CD8-positive, alpha-beta memory T cell (primary cell): Measurements from ENCODE around the gene POLA2. TPM values are rescaled to one million over a fixed set of nuclear protein-coding genes. Genes with fewer than 3 reads are reported as not detected.

Source experiments
- CTCF ChIA-PET: fragments of 350-600 bp; sonication (Branson Sonifier 250); formaldehyde crosslinking; loops from one replicate; lab custom pipeline; 2021; ENCODE audit warnings: antibody characterized with exemption; lab: Charles Lee
- POLR2A ChIA-PET: fragments of 350-600 bp; sonication (Branson Sonifier 250); formaldehyde crosslinking; loops from one replicate; lab custom pipeline; 2021; ENCODE audit warnings: antibody characterized with exemption; lab: Charles Lee
- DNase-seq, 5 donors: peaks; one replicate each; pipeline versions ENCODE4 v3.0.0 to v3.0.0-alpha.2; 2020 to 2022; ENCODE audit warnings: mixed read lengths in 1 of 5
- H3K27ac ChIP-seq: one replicate; pipeline ENCODE4 v1.7.0; 2013; ENCODE audit warnings: low read depth, mild to moderate bottlenecking, low read length, moderate library complexity
- H3K27me3 ChIP-seq: 2 replicates; pipeline ENCODE4 v1.7.0; 2013; ENCODE audit warnings: low read length, mild to moderate bottlenecking; ENCODE audit not compliant: insufficient read depth, poor library complexity, severe bottlenecking
- H3K36me3 ChIP-seq: 2 replicates; pipeline ENCODE4 v1.7.0; 2013; ENCODE audit warnings: mild to moderate bottlenecking, low read length, moderate library complexity; ENCODE audit not compliant: insufficient read depth
- H3K4me1 ChIP-seq: 2 replicates; pipeline ENCODE4 v1.7.0; 2013; ENCODE audit warnings: mild to moderate bottlenecking, low read length, moderate library complexity; ENCODE audit not compliant: insufficient read depth
- H3K4me3 ChIP-seq: 2 replicates; pipeline ENCODE4 v1.7.0; 2013; ENCODE audit warnings: mild to moderate bottlenecking, low read length
- H3K9me3 ChIP-seq: 2 replicates; pipeline ENCODE4 v1.7.0; 2013; ENCODE audit warnings: mild to moderate bottlenecking, low read length
- H3K27ac Mint-ChIP-seq, 8 donors: one replicate each; pipeline ENCODE4 v1.8.0; 2020 to 2021; ENCODE audit warnings: mixed read lengths in 8 of 8, mild to moderate bottlenecking in 6 of 8, inconsistent platforms in 3 of 8, moderate library complexity in 3 of 8
- H3K27me3 Mint-ChIP-seq, 2 donors: one replicate each; pipeline ENCODE4 v1.8.0; 2020 to 2021; ENCODE audit warnings: mixed read lengths in 2 of 2, mild to moderate bottlenecking in 1 of 2, moderate library complexity in 1 of 2
- H3K36me3 Mint-ChIP-seq, 3 donors: one replicate each; pipeline ENCODE4 v1.8.0; 2020 to 2021; ENCODE audit warnings: mixed read lengths in 3 of 3, inconsistent platforms in 1 of 3, mild to moderate bottlenecking in 1 of 3
- H3K4me1 Mint-ChIP-seq, 3 donors: one replicate each; pipeline ENCODE4 v1.8.0; 2020 to 2021; ENCODE audit warnings: mixed read lengths in 3 of 3, inconsistent platforms in 1 of 3, mild to moderate bottlenecking in 1 of 3
- H3K4me3 Mint-ChIP-seq, 7 donors: one replicate each; pipeline ENCODE4 v1.8.0; 2020 to 2021; ENCODE audit warnings: mixed read lengths in 7 of 7, mild to moderate bottlenecking in 6 of 7, moderate library complexity in 4 of 7, inconsistent platforms in 2 of 7
- H3K9me3 Mint-ChIP-seq, 5 donors: one replicate each; pipeline ENCODE4 v1.8.0; 2020 to 2022; ENCODE audit warnings: mixed read lengths in 5 of 5, mild to moderate bottlenecking in 3 of 5, moderate library complexity in 2 of 5, inconsistent platforms in 1 of 5
- polyA plus RNA-seq: library from polyadenylated mRNA; unstranded; fragments of 300-500 nt; fragmentation: Illumina TruSeq; gene quantifications from one replicate; pipeline ENCODE4 v1.2.3, GENCODE V29; 2021
- total RNA-seq, 2 experiments: library from RNA; stranded (reverse); gene quantifications; one replicate each; pipeline ENCODE4 v1.2.3, GENCODE V29; 2021

POLA2 gene
- total and polyA plus RNA-seq, 3 experiments from 2014 or later, result 11.0 to 78.8 (median 75.6) TPM

DNA sequence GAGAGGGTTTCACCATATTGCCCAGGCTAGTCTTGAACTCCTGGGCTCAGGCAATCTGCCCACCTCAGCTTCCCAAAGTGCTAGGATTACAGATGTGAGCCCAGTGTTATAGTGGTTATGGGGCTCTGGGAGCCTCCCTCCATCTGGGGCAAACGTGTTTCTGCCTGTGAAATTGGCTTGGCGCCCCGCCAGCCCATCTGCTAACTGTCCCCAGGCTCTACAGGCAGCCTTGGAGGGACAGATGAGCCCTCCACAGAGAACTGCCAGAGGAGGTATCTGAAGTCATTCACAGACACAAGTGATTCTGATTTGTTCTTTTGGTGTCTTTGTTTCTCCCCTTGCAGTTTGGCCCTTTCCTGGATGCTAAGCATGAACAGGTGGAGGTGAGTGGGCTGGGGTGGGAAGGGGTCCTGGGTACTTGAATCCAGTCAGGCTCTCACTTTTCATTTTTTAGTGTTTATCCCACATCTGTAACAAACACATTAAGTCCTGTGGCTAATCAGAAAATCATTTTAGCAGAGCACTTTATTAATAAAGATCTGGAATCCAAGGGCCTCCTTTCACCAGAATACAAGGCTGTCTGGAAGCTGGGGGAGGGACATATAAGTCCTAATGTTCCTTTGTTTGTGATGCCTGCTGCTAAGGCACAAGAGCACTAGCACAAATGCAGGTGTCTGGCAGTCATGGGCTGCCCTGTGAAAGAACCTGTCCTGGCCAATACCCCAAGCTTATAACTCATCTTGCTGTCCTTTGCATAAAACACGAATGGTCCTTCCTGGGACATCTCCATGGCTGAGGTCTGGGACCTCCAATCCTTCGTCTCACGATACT lies 27.2 kb downstream of the POLA2 start:
- peaks cover 0 to 1% of the 10 kb centered on the region in 2 donors for H3K27me3 Mint-ChIP-seq
- Histone ChIP-seq H3K27ac (no peak overlapping the region), H3K27me3 (no peaks in the 10 kb centered on the region), H3K4me1 (no peaks in the 10 kb centered on the region), H3K4me3 (no peak overlapping the region), H3K36me3 (peaks cover 7% of the 10 kb centered on the region), H3K9me3 (no peaks in the 10 kb centered on the region)
- ChIA-PET POLR2A (interaction anchor here (0.6 kb wide), 1 partner anchor 107 kb away, joined by 7 read pairs; no protein-coding TSS in a partner anchor), CTCF (interaction anchor here (0.7 kb wide), 1 partner anchor 25 kb away, joined by 3 read pairs; no protein-coding TSS in a partner anchor)
- H3K9me3 Mint-ChIP-seq, result no peaks in the 10 kb centered on the region
- no peak overlapping the region for H3K27ac Mint-ChIP-seq
- H3K4me1 Mint-ChIP-seq, result no peaks in the 10 kb centered on the region
- no peak for DNase-seq
- no peak overlapping the region for H3K4me3 Mint-ChIP-seq
- H3K36me3 Mint-ChIP-seq, result peaks cover 6 to 87% (median 16%) of the 10 kb centered on the region in 3 donors

DNA sequence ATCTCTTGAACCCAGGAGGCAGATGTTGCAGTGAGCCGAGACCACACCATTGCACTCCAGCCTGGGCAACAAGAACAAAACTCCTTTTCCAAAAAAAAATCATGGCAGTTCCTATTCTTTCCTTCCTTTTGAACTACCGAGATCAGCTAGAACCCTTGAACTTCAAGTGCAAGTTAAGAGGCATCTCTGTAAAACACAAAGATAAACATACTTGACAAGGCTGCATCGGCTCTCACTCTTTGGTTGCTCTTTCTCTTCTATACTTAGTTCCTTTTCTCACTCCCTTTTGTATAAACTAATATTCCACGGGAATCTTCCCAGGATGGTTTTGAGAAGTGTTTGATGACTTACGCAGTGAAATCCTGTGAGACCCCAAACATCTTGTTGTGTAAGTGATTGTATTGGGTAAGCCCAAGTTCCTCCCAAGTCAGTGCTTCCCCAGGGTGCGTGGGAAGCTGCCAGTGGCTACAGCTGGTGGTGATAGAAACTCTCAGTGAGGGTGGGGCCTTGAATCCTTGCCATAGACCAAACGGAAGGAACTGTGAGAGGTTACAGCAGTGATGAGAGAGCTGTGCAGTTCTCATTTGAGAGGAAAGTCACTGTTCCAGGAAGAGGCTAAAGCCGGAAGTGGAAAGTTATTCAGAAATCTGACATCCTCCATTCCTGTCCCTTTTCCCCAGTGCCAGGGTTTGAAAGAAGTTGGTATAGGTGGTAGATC lies 28.8 kb downstream of the POLA2 start:
- H3K4me1 Mint-ChIP-seq, result no peaks in the 10 kb centered on the region
- H3K36me3 Mint-ChIP-seq, result peaks cover 6 to 92% (median 25%) of the 10 kb centered on the region in 3 donors

DNA sequence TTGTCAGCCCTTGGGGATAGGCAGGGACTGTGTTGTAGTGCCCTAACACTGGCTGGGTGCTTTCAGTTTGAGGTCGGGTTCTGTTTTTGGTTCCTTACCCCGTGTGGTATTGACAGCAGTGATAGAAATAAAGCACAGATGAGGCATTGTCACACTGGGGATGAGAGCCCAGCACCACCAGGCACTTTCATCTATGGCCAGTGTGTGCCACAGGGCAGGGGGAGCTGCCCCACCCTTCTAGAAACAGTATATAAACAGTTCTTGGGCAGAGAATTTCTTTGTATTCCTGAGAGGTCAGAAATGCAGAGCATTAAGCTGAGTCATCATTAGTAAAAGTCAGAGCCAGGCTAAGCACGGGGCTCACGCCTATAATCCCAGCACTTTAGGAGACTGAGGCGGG lies 29.9 kb downstream of the POLA2 start:
- Mint-ChIP-seq H3K4me3 (no peak overlapping the region), H3K36me3 (peaks cover 6 to 93% (median 28%) of the 10 kb centered on the region in 3 donors), H3K4me1 (no peaks in the 10 kb centered on the region), H3K9me3 (no peaks in the 10 kb centered on the region), H3K27ac (peak overlapping the region in 1 of 8 donors; percentile 27), H3K27me3 (peaks cover 0 to 1% of the 10 kb centered on the region in 2 donors)
- Histone ChIP-seq H3K9me3 (no peaks in the 10 kb centered on the region), H3K27me3 (no peaks in the 10 kb centered on the region), H3K4me3 (no peak overlapping the region), H3K27ac (no peak overlapping the region), H3K4me1 (no peaks in the 10 kb centered on the region), H3K36me3 (peaks cover 27% of the 10 kb centered on the region)
- POLR2A ChIA-PET, result no interaction called here
- CTCF ChIA-PET, result interaction anchor here (2.6 kb wide), 1 partner anchor 23 kb away, joined by 9 read pairs; the partner anchor contains the start of gene CDC42EP2
- no peak for DNase-seq

More for the DNA sequence above, 28.8 kb downstream of the POLA2 start:
- H3K4me3 Mint-ChIP-seq, result no peak overlapping the region
- POLR2A ChIA-PET, result no interaction called here
- H3K36me3 ChIP-seq, result peaks cover 20% of the 10 kb centered on the region
- H3K4me1 ChIP-seq, result no peaks in the 10 kb centered on the region
- H3K27me3 ChIP-seq, result no peaks in the 10 kb centered on the region
- no peak overlapping the region for H3K27ac Mint-ChIP-seq
- H3K4me3 ChIP-seq, result no peak overlapping the region
- H3K27ac ChIP-seq, result no peak overlapping the region
- no peak for DNase-seq
- CTCF ChIA-PET, result interaction anchor here (1.0 kb wide), 1 partner anchor 39 kb away, joined by 3 read pairs; no protein-coding TSS in a partner anchor
- H3K9me3 ChIP-seq, result no peaks in the 10 kb centered on the region
- no peaks in the 10 kb centered on the region for H3K9me3 Mint-ChIP-seq
- H3K27me3 Mint-ChIP-seq, result peaks cover 0 to 1% of the 10 kb centered on the region in 2 donors

GRCh38 chr11:65292890-65293289 lies 31.1 kb downstream of the POLA2 start:
- Histone ChIP-seq H3K4me1 (no peaks in the 10 kb centered on the region), H3K9me3 (no peaks in the 10 kb centered on the region), H3K36me3 (peaks cover 27% of the 10 kb centered on the region), H3K4me3 (no peak overlapping the region), H3K27me3 (no peaks in the 10 kb centered on the region), H3K27ac (no peak overlapping the region)
- H3K4me3 Mint-ChIP-seq, result no peak overlapping the region
- CTCF ChIA-PET, result interaction anchor here (2.6 kb wide), 1 partner anchor 22 kb away, joined by 9 read pairs; the partner anchor contains the start of gene CDC42EP2
- DNase-seq, result no peak
- H3K27me3 Mint-ChIP-seq, result peaks cover 0 to 1% of the 10 kb centered on the region in 2 donors
- H3K36me3 Mint-ChIP-seq, result peaks cover 0 to 89% (median 28%) of the 10 kb centered on the region in 3 donors
- H3K9me3 Mint-ChIP-seq, result no peaks in the 10 kb centered on the region
- no peaks in the 10 kb centered on the region for H3K4me1 Mint-ChIP-seq
- H3K27ac Mint-ChIP-seq, result peak overlapping the region in 2 of 8 donors; percentile 61 to 82
- POLR2A ChIA-PET, result no interaction called here

DNA sequence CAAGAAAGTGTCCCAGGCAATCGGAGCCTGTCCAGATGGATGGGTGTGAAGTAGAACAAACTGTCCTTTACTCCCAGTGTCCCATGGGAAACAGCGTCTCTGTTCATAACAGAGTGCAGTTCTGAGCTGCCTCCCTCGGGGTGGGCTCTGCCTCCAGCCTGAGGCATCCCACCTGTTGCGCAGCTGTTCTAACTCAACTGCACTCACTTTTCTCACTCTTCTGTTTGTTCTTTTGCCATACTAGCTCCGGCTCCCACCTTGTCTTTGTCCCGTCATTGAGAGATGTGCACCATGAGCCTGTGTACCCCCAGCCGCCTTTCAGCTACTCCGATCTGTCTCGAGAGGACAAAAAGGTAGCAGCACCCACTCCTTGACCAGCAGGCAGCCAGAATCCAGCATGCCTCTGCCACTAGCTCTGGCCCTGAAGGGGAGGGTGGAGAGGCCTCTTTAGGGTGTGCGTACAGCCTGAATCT lies 32.2 kb downstream of the POLA2 start:
- H3K9me3 ChIP-seq, result no peaks in the 10 kb centered on the region
- no peak overlapping the region for H3K4me3 ChIP-seq
- H3K4me1 ChIP-seq, result no peaks in the 10 kb centered on the region
- Mint-ChIP-seq H3K27ac (no peak overlapping the region), H3K4me1 (no peaks in the 10 kb centered on the region), H3K4me3 (no peak overlapping the region), H3K36me3 (peaks cover 0 to 90% (median 28%) of the 10 kb centered on the region in 3 donors), H3K9me3 (no peaks in the 10 kb centered on the region), H3K27me3 (peaks cover 0 to 1% of the 10 kb centered on the region in 2 donors)
- no peaks in the 10 kb centered on the region for H3K27me3 ChIP-seq
- H3K36me3 ChIP-seq, result peaks cover 27% of the 10 kb centered on the region
- H3K27ac ChIP-seq, result no peak overlapping the region
- no peak for DNase-seq
- POLR2A ChIA-PET, result no interaction called here
- CTCF ChIA-PET, result interaction anchor here (2.6 kb wide), 1 partner anchor 21 kb away, joined by 9 read pairs; the partner anchor contains the start of gene CDC42EP2

- CTCF ChIA-PET, result interaction anchor here (1.1 kb wide), 1 partner anchor 21 kb away, joined by 3 read pairs; no protein-coding TSS in a partner anchor
- no peak overlapping the region for H3K4me3 ChIP-seq
- POLR2A ChIA-PET, result interaction anchor here (0.6 kb wide), 1 partner anchor 126 kb away, joined by 3 read pairs; no protein-coding TSS in a partner anchor
- Mint-ChIP-seq H3K4me1 (no peaks in the 10 kb centered on the region), H3K27ac (peak overlapping the region in 1 of 8 donors; percentile 38), H3K27me3 (peaks cover 0 to 1% of the 10 kb centered on the region in 2 donors), H3K4me3 (no peak overlapping the region), H3K36me3 (peaks cover 0 to 83% (median 28%) of the 10 kb centered on the region in 3 donors), H3K9me3 (no peaks in the 10 kb centered on the region)
- no peaks in the 10 kb centered on the region for H3K4me1 ChIP-seq
- no peak overlapping the region for H3K27ac ChIP-seq
- DNase-seq, result no peak
- no peaks in the 10 kb centered on the region for H3K27me3 ChIP-seq
- no peaks in the 10 kb centered on the region for H3K9me3 ChIP-seq
- H3K36me3 ChIP-seq, result peaks cover 20% of the 10 kb centered on the region
Observed at GRCh38 chr11:65295001-65295400, 33.2 kb downstream of the POLA2 start.

- H3K36me3 ChIP-seq, result peaks cover 20% of the 10 kb centered on the region
- no peaks in the 10 kb centered on the region for H3K4me1 ChIP-seq
- Mint-ChIP-seq H3K4me3 (no peak overlapping the region), H3K36me3 (peaks cover 0 to 77% (median 23%) of the 10 kb centered on the region in 3 donors), H3K27ac (peak overlapping the region in 2 of 8 donors; percentile 46 to 66), H3K27me3 (peaks cover 0 to 1% of the 10 kb centered on the region in 2 donors), H3K4me1 (no peaks in the 10 kb centered on the region), H3K9me3 (no peaks in the 10 kb centered on the region)
- ChIA-PET POLR2A (no interaction called here), CTCF (interaction anchor here (1.1 kb wide), 1 partner anchor 21 kb away, joined by 3 read pairs; no protein-coding TSS in a partner anchor)
- H3K9me3 ChIP-seq, result no peaks in the 10 kb centered on the region
- no peaks in the 10 kb centered on the region for H3K27me3 ChIP-seq
- no peak for DNase-seq
- H3K27ac ChIP-seq, result no peak overlapping the region
- H3K4me3 ChIP-seq, result no peak overlapping the region
Observed at GRCh38 chr11:65295571-65296341, 34.0 kb downstream of the POLA2 start.
